Measurements from ENCODE around the gene THOC6. TPM values are rescaled to one million over a fixed set of nuclear protein-coding genes. Genes with fewer than 3 reads are reported as not detected.

Gene THOC6
- total RNA-seq = 59.8 to 62.4 TPM (median 60.2 TPM) in 3 replicates

- H3K9me3 Mint-ChIP-seq = no peaks in the 10 kb centered on the region
- peak within 1 kb of the TSS; percentile 84 for H3K4me3 Mint-ChIP-seq
These were observed at the start of gene THOC6, which contains the start of gene HCFC1R1 for GRCh38 chr16:3023669-3024478. THOC6 (plus strand) TSS chr16:3024035; CDS start chr16:3024327, 292 bp downstream. HCFC1R1 (minus strand) TSS chr16:3023942; CDS start chr16:3023941, 1 bp downstream.

DNA sequence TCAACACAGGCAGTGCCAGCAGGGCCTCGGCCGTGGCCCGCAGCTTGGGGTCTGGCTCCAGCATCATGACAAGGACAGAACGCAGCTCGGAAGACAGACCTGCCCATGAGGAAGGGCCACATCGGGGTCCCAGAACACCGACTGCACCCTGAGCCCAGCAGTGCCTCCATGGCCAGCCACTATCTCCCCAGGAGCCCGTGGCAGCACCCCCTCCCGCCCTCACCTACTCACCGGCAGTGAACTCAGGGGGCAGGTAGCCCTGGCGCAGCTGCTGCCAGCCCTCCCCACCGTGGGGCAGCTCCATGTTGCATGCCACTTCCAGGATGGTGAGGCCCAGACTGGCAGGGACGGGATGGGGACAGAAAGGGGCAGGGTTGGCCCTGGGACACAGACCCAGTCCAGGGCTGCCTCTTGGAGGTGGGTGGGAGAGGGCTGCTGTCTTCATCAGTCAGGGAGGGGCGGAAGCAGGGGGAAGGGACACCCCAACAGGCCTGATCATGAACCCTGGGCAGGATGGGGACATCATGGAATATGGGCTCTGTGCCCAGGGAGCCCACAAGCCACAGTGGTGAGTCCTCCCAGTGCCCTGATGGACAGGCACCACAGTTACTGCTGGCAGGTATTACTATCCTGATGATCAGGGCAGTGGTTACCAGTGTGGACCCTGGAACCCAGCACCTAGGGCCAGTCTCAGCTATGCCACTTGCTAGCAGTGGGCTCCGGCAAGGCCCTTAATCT is 49.3 kb upstream of the THOC6 start:
- Mint-ChIP-seq H3K36me3 (peaks cover 1% of the 10 kb centered on the region), H3K9me3 (no peaks in the 10 kb centered on the region), H3K27me3 (ENCODE audit: low read depth) (no peaks in the 10 kb centered on the region), H3K4me3 (no peak overlapping the region), H3K27ac (no peak overlapping the region), H3K4me1 (peaks cover 9% of the 10 kb centered on the region)
- TF ChIP-seq, protein P1, sequence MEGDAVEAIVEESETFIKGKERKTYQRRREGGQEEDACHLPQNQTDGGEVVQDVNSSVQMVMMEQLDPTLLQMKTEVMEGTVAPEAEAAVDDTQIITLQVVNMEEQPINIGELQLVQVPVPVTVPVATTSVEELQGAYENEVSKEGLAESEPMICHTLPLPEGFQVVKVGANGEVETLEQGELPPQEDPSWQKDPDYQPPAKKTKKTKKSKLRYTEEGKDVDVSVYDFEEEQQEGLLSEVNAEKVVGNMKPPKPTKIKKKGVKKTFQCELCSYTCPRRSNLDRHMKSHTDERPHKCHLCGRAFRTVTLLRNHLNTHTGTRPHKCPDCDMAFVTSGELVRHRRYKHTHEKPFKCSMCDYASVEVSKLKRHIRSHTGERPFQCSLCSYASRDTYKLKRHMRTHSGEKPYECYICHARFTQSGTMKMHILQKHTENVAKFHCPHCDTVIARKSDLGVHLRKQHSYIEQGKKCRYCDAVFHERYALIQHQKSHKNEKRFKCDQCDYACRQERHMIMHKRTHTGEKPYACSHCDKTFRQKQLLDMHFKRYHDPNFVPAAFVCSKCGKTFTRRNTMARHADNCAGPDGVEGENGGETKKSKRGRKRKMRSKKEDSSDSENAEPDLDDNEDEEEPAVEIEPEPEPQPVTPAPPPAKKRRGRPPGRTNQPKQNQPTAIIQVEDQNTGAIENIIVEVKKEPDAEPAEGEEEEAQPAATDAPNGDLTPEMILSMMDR (IDR thresholded peaks at IDR 0.05; ENCODE audit: unreplicated experiment) = no peak
- DNase-seq (ENCODE audit: low spot score in 2 of 2, unreplicated experiment in 2 of 2) = no peak

More at GRCh38 chr16:3023669-3024478, at the start of gene THOC6, which contains the start of gene HCFC1R1:
- Mint-ChIP-seq H3K4me1 (peaks cover 35% of the 10 kb centered on the region), H3K36me3 (peaks cover 11% of the 10 kb centered on the region), H3K27ac (peak within 1 kb of the TSS; percentile 99), H3K27me3 (ENCODE audit: low read depth) (peaks cover 3% of the 10 kb centered on the region)
- peak; percentile 88 to 93 for DNase-seq (ENCODE audit: low spot score in 2 of 2, unreplicated experiment in 2 of 2)
- TF ChIP-seq, protein P1 (IDR thresholded peaks at IDR 0.05; ENCODE audit: unreplicated experiment) = no peak

GRCh38 chr16:2975161-2975795 is 48.6 kb upstream of the THOC6 start:
- Mint-ChIP-seq H3K36me3 (peaks cover 1% of the 10 kb centered on the region), H3K27ac (no peak overlapping the region), H3K4me3 (no peak overlapping the region), H3K27me3 (ENCODE audit: low read depth) (no peaks in the 10 kb centered on the region), H3K4me1 (peaks cover 11% of the 10 kb centered on the region), H3K9me3 (no peaks in the 10 kb centered on the region)
- DNase-seq (ENCODE audit: low spot score in 2 of 2, unreplicated experiment in 2 of 2) = no peak
- TF ChIP-seq, protein P1 (IDR thresholded peaks at IDR 0.05; ENCODE audit: unreplicated experiment) = no peak

- H3K4me3 Mint-ChIP-seq = no peak overlapping the region
- H3K27me3 Mint-ChIP-seq (ENCODE audit: low read depth) = no peaks in the 10 kb centered on the region
- no peak overlapping the region for H3K27ac Mint-ChIP-seq
- TF ChIP-seq, protein P1 (IDR thresholded peaks at IDR 0.05; ENCODE audit: unreplicated experiment) = no peak
- H3K9me3 Mint-ChIP-seq = no peaks in the 10 kb centered on the region
- DNase-seq (ENCODE audit: low spot score in 2 of 2, unreplicated experiment in 2 of 2) = no peak
- peaks cover 17% of the 10 kb centered on the region for H3K4me1 Mint-ChIP-seq
- peaks cover 1% of the 10 kb centered on the region for H3K36me3 Mint-ChIP-seq
These were observed 47.6 kb upstream of the THOC6 start for GRCh38 chr16:2976201-2976600.

DNA sequence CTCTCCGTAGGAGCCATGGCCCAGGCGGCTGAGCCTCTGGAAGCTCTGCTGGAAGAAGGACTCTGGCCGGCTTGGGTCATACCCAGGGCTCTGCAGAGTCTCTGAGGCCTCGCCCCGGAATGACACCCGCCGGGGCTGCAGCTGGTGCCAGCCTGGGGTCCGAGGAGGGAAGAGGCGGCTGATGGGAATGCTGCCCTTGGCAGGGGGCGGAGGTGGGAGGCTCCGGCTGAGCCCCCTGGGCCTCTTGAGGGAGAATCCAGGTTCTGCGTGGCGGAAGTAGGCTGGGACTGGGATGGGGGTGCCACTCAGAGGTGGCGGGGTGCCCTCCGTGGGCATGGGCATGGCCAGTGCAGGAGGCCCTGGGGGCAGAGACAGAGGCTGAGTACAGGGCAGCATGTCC is 47.2 kb upstream of the THOC6 start:
- TF ChIP-seq, protein P1 (IDR thresholded peaks at IDR 0.05; ENCODE audit: unreplicated experiment) = no peak
- DNase-seq (ENCODE audit: low spot score in 2 of 2, unreplicated experiment in 2 of 2) = no peak
- H3K27me3 Mint-ChIP-seq (ENCODE audit: low read depth) = no peaks in the 10 kb centered on the region
- H3K9me3 Mint-ChIP-seq = no peaks in the 10 kb centered on the region
- H3K36me3 Mint-ChIP-seq = peaks cover 1% of the 10 kb centered on the region
- H3K27ac Mint-ChIP-seq = no peak overlapping the region
- H3K4me1 Mint-ChIP-seq = peaks cover 21% of the 10 kb centered on the region
- H3K4me3 Mint-ChIP-seq = no peak overlapping the region

Measured in mesothelial cell of epicardium (in vitro differentiated cells).